IPS-NIHi11 (cell line): ENCODE results near the gene CAD.

Experiments
- DNase-seq: peaks from one replicate; pipeline ENCODE4 v3.0.0; 2012; ENCODE audit warnings: mixed read lengths, low spot score

CAD gene

GRCh38 chr2:27198627-27199026, 18.5 kb upstream of the CAD start:
- DNase-seq: no peak

GRCh38 chr2:27199241-27199640, 17.9 kb upstream of the CAD start:
- no peak for DNase-seq

- no peak for DNase-seq
Measured at GRCh38 chr2:27201675-27202074, 15.5 kb upstream of the CAD start.

DNA sequence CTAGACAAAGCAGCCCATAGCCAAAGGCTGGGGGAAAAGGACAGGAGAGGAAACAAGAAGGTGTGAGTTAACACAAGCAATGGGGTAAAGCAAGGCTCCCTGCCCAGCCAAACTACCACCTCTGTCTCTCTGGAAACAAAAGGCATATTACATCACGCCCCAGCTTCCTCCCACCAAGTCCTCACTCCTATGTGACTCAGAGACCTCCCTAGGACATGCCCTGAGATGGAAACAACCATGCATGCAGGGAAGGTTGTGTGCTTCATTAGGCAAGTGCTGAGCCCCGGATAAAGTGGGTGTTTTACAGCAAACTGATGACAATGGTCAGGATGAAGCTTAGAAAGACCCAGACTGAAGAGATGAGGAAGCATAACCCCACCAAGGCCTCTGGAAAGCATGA, 14.3 kb upstream of the CAD start:
- DNase-seq: no peak

DNA sequence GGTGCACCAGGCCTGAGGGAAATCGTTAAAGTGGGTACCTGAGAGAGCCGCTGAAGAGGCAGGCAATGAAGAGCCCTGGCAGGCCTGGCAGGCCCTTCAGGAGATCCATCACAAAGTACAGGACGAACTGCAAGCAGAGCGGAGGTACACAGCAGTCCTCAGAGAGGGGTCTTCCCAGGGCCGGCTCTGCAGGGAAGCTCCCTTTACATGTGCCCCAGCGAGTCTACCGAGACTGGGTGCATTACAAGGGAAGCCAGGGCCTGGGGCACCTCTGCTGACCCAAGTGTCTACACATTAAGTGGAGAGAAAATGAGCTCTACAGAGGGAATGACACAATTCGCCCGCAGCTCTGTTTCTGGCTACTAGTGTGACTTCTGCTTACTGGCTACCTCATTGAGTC, 13.4 kb upstream of the CAD start:
- DNase-seq: no peak

GRCh38 chr2:27204566-27204965, 12.6 kb upstream of the CAD start:
- no peak for DNase-seq

DNA sequence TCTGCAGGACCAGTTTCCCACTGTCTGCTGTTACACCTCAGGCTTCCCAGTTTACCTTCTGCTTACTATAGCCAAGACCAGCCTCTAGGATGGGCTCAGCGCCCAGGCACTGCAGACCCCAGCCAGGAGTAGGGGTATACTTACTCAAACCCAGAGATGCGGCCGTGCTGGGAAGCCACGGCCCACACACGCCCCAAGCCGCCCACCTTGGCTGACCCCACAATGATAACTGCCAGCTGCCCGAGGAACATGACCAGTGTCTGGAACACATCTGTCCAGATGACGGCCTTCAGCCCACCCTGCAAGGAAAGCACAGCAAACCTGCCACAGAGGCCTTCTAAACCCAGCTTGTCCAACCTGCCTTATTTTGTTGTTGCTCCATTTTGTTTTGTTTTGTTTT, 12.0 kb upstream of the CAD start:
- no peak for DNase-seq

DNA sequence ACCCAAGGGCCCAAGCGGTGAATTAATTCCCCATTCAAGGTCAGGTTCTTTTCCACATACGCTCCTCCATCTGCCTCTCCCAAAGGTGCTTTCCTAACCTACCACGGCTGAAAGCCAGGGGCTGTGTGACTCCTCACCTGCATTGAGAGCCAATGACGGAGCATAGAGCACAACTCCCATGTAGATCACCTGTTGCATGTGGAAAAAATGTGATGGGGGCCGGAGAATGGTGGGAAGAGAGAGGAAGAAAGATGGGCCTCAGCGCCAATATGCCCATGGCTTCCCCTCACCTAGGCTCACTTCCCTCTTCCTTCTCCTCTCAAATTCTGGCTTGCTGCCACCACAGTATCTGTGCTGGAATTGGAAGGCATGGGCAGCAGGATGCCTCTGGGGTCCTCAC, 10.8 kb upstream of the CAD start:
- no peak for DNase-seq

DNA sequence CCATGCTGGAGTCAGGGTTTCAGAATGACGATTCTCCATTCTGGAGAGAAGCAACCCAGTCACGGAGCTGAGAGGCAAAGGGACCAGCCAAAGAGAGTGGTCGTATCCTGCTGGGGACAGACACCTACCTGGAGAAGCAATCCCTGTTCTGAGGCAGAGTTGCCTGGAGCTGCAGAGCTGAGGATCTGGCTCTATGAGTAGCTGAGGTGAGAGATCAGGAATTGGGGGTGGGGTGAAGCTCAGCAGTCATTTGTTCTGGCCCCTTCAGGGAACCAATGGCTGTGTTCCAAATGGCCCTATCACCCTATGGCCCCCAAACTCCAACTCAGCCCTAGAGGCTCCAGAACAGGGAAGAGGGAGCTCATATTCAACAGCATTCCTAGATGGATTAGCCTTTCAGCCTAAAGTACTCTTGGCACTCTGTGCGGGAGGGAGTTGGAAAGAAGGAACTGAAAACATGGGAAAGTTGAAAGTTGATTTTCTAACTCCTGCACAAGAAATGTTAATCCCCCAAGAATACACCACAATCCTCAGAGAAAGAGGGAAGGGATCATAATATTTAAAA, 8.6 kb upstream of the CAD start:
- DNase-seq: no peak

DNA sequence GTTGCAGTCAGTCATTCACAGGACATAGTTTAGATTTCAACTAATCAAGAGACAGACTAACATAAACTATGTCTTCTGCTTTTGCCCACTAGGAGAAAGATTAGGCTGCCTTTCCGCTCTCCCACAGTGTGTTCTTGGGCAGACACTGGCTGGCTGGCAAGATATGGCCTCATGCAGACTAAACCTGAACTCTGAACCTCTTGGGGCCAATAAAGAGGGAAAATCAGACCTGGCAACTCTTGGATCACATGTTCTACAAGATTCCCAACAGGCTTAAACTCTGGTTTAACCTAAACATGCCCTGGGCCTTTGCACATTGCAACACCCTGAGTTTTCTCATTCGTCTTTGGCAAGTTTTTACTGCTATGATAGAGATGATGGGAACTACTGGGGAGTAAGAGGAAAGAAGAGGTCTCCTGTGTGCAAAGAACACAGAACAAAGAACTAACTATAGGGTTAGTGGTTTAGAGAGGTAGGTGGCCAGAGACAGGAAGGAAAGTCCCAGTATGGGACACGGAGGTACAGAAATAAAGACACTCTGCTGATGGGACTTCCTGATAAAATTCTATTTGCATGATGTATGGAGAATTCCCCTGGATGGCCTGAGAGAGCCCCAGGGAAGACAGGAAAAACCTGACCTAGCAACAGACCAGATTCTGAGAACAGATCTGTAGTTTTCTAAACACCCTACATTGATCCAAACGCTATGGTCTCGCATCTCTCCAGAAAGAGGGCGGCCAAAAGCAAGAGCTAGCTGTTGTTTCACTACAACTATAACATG, 7.4 kb upstream of the CAD start:
- no peak for DNase-seq

DNA sequence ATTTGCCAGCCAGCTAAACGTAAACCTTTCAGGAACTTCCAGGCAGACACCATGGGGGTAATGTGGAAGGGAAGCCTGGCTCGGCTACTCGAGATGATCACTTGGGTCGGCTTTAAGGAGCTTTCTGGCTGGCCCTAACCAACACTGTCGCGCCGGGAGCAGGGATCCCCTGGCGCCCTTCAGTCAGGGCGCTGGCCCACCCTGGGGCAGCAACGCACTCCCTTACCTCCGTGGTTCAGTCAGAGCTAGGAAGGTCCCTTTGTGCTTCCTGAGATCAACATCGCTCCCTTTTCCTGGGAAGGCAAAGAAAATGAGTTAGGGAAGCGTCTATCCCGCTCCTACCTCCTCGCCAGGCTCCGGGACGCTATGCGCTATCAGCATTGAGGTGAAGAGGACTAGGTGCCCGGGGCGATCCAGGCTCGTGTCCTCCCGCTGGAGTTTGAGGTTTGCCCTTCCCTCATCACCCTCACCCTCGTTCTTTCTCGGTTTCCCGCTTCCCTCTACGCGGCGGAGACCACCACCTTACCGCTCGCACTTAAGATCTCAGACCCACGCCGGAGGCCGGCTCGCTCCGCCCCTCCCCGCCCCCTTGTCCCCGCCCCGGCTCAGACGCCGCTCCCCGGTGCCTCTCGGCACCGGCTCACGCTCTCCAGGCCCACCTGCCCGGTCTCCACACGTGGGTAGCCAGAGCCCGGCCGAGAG, 5.8 kb upstream of the CAD start:
- peak; percentile 96 for DNase-seq

DNA sequence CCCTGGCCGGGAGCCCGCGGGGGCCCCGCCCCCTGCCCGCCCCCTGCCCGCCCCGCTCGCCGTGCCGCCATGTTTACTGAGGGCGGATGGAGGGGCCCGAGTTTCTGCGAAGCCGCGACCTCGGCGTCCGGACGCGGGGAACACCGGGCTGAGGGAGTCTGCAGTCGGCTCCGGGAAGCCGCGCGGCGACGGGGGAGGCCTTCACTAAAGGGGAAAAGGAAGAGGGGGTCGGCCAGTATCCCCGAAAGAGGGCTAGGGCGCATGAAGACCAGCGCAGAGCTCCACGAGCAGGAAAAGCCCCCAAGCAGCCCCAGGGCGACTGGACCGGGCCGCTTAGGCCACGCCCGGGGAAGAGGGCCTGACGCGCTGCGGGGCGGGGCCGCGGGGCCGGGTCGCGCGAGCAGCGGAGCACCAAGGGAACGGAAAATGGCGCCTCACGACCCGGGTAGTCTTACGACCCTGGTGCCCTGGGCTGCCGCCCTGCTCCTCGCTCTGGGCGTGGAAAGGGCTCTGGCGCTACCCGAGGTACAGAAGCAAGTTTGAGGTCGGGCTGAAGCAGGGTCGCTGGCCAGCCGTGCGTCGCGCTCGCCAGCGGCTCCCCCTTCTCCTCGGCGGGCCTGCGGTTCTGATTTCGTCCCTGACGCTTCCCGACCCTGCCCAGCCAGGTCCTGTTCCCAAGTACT, 5.1 kb upstream of the CAD start, which contains the start of the genes ATRAID and SLC5A6:
TSS of gene ATRAID (plus strand) at position 99 of the 683 bp plus-strand sequence. CDS start at position 427, 328 bp downstream.
TSS of gene SLC5A6 (minus strand) at position 326 of the 683 bp plus-strand sequence. CDS start 4,618 bp downstream, outside the sequence.
- peak; percentile 94 for DNase-seq

DNA sequence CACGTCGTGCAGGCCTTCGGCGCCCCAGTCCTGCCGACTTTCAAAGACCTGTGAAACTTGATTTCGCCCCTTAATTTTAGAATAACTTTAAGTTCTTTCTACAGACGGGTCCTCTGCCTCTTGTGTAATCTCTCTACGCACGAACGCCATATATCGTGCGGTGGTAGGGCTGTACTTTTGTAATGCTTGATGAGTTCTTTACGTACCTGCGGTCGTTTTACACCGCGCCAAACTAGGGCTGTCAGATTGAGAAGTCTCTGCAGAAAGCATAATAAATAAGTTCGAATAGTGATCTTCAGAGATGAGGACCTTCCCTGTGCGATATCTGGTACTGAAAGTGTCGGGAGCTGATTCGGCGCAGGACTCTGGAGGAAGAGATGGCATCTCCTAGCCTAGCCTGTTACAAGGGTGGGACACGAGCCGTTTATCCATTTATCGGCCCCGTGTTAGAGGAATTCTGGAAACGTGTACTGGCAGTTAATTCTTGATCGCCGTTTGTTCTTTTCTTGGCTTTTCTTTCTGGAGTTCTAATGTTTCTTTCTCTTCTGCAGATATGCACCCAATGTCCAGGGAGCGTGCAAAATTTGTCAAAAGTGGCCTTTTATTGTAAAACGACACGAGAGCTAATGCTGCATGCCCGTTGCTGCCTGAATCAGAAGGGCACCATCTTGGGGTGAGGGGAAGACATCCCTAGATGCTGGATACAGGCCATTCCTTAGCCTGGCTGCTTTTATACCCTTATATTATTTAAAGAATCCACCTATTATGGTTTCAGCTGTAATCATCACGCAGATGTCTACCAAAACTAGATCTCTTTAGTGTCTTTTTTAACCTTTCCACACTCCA, 4.3 kb upstream of the CAD start:
- DNase-seq: no peak

- no peak for DNase-seq
Measured at GRCh38 chr2:27214941-27215340, 2.2 kb upstream of the CAD start.

- no peak for DNase-seq
Measured at GRCh38 chr2:27216416-27217137, 592 bp upstream of the CAD start.

DNA sequence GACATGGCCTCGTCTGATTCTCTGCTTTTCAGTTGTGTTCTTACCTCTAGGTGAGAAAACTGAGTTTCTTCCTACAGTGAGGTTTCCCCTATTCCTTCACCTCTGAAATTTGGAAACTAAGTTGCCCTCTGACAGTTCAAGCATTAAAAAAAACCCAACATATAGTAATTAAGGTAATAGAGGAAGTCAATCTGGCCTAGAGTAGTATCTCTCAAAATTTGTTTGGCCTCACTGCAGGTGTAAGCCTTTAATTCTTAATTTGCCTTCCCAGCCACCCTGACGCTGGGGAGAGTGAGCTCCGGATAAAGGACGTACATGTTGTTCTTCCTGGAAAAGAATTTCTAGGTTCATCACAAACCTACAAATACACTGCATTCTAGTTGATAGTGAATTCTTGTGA, 1.4 kb downstream of the CAD start:
- DNase-seq: no peak

- no peak for DNase-seq
Measured at GRCh38 chr2:27219091-27219490, 1.9 kb downstream of the CAD start.

DNA sequence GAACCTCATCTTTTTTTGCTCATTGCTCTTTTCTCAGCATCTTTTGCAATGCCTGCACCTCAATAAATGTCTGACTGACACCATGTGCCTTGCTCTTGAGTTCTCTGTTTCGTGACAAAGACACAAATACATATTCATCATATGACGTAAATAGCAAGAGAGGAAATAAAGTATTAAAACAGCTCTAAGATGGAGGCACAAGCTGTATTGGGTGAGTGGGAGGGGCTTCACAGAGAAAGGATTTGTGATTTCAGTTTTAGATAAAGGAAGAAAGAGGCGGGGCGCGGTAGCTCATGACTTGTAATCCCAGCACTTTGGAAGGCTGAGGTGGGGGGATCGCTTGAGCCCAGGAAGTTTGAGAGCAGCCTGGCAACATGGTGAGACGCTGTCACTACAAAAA, 2.9 kb downstream of the CAD start:
- no peak for DNase-seq

DNA sequence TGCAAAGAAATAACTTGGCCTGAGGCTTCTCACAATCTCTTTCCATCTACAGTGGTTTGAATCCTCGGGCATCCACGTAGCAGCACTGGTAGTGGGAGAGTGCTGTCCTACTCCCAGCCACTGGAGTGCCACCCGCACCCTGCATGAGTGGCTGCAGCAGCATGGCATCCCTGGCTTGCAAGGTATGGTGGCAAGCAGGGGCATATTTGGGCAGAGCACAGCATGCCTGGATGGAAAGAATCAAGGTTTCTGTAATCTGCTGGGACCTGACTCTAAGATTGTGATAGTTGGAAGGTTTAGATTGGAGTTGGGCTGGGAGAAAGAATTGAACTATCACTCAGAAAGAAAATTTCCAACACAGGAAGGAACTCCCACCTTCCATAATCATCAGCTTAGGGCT, 4.0 kb downstream of the CAD start:
- no peak for DNase-seq

DNA sequence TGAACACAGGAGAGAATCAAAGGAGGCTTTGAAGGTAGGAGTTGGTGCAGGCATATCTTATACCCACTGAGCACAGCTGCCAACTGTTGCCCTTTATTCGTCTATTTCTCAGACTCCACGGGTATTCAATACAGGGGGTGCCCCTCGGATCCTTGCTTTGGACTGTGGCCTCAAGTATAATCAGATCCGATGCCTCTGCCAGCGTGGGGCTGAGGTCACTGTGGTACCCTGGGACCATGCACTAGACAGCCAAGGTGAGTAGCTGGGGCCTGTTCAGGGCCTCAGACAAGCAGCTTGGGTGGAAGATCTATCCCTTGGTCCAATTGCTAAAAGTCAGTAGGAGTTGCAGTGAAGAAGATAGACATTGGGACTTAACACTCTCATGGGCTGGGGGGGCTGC, 5.2 kb downstream of the CAD start:
- DNase-seq: no peak

GRCh38 chr2:27223416-27223815, 6.2 kb downstream of the CAD start:
- DNase-seq: no peak
